Lung microvascular endothelial cell (primary cell): ENCODE results near the gene KCNC3. TPM values are rescaled to one million over a fixed set of nuclear protein-coding genes. Genes with fewer than 3 reads are reported as not detected.

Source experiments
- DNase-seq, 2 donors: peaks; one replicate each; pipeline versions ENCODE4 v3.0.0 to v3.0.0-alpha.2; 2010; ENCODE audit warnings: low read depth in 2 of 2
- total RNA-seq: library from RNA; depleted of rRNA; stranded (reverse); fragments of >200 nt; gene quantifications from 2 replicates; pipeline ENCODE4 v1.2.1, GENCODE V29; 2014

Gene KCNC3
- total RNA-seq, 1 donor from 2014 or later = 0.40 TPM

GRCh38 chr19:50311723-50312635 lies 17.2 kb downstream of the KCNC3 start:
- no peak for DNase-seq

- DNase-seq = no peak
These were observed 18.3 kb downstream of the KCNC3 start for GRCh38 chr19:50310759-50311465.

DNA sequence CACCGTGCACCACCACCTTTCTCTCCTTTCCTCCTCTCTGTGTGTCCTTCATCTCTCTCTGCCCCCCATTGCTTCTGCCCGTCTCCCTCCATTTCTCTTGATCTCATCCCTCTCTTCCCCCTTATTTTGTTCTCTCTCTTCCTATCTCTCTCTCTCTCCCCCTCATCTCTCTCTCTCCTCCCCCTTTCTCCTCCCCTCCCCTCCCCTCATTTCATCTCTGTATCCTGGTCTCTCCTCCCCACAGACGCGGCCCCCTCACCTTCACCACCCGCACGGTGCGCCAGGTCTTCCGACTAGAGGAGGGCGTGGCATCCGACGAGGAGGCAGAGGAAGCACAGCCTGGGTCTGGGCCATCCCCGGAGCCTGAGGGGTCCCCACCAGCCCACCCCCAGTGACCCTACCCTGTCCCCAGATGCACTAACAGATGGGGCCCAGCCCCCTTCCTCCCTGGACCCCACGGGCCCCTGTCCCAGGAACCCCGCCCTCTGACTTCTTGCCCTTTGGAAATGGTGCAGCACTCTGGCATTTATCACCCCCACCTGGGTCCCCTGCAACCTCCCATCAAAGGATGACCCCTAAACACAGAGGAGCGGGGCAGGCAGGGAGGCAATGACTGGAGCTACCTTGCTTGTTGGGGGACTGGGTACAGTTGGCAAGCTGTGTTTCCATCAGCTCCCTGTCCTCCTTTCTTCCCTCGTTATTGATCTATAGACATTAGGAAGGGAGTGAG lies 19.6 kb downstream of the KCNC3 start:
- no peak for DNase-seq

- no peak for DNase-seq
These were observed 20.2 kb downstream of the KCNC3 start for GRCh38 chr19:50308991-50309390.

- no peak for DNase-seq
These were observed 25.6 kb downstream of the KCNC3 start for GRCh38 chr19:50303558-50303957.

DNA sequence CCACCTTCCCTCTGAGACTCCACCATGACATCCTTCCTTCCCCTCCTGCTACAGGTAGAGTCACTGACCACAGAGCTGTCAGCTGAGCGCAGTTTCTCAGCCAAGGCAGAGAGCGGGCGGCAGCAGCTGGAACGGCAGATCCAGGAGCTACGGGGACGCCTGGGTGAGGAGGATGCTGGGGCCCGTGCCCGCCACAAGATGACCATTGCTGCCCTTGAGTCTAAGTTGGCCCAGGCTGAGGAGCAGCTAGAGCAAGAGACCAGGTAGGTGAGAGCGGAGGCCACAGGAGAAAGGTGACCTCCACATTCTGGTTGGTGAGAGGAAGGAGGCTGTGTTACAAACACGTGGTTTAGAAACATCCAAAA lies 27.6 kb downstream of the KCNC3 start:
- no peak for DNase-seq

GRCh38 chr19:50300814-50301606 lies 28.2 kb downstream of the KCNC3 start:
- DNase-seq = peak; percentile 80 to 92

- peak; percentile 37 to 54 for DNase-seq
These were observed 29.1 kb downstream of the KCNC3 start for GRCh38 chr19:50300051-50300450.

DNA sequence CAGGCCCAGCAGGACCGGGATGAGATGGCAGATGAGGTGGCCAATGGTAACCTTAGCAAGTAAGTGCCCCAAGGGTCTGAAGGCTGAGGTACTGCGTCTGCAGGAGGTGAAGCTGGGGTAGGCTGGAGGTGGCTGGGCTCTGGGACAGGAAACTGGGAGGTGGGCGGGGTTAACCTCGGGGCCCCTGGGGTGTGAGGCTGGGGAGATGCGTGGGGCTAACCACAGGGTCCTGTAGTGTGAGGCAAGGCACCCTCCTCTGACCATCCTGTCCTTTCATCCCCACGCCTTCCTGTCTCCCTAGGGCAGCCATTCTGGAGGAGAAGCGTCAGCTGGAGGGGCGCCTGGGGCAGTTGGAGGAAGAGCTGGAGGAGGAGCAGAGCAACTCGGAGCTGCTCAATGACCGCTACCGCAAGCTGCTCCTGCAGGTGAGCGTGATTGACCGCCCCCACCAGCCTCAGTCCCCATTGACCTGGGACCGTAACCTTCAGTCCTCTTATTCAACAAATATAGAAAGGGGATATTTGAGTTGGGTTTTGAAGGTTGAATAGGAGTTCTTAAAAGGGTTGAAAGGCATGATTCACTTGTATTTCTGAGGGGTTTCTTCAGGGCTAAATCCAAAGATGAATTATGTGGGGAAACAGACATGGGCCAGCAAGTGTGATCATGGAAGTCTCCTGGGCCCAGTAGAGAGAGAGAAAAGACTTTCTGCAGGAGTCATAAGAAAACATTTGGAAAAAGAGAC lies 35.7 kb downstream of the KCNC3 start:
- DNase-seq = no peak

GRCh38 chr19:50292216-50292827 lies 36.9 kb downstream of the KCNC3 start:
- no peak for DNase-seq

- no peak for DNase-seq
These were observed 38.4 kb downstream of the KCNC3 start for GRCh38 chr19:50290775-50291174.

DNA sequence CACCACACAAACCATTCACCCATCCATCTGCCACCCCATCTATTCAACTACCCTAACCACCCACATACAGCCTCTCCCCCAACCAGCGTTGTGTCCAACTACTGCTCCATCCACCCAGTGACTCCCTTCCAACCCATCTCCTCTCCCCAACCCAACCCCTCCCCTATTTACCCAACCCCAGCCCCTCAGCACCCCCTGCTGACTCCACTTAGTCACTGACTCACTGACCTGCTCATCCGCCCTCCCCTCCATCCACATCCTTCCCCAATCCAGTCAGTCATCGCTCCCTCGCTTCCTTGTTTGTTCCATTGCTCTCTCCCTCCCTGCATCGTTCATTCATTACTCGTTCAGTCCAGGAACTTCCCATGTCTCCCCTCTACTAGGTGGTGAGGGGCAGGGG lies 39.2 kb downstream of the KCNC3 start:
- DNase-seq = no peak

GRCh38 chr19:50288954-50289353 lies 40.2 kb downstream of the KCNC3 start:
- DNase-seq = no peak

DNA sequence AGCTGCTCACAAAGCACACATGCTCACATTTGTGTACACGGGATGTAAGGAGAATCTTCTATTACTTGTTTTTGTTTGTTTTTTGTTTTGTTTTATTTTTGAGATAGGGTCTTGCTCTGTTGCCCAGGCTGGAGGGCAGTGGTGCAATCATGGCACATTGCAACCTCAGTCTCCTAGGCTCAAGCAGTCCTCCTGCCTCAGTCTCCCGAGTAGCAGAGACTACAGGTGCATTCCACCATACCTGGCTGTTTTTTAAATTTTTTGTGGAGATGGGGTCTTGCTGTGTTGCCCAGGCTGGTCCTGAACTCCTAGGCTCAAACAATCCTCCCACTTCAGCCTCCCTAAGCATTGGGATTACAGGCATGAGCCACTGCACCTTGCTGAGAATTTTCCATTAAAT lies 41.8 kb downstream of the KCNC3 start:
- DNase-seq = no peak

GRCh38 chr19:50286443-50286842 lies 42.7 kb downstream of the KCNC3 start:
- no peak for DNase-seq

DNA sequence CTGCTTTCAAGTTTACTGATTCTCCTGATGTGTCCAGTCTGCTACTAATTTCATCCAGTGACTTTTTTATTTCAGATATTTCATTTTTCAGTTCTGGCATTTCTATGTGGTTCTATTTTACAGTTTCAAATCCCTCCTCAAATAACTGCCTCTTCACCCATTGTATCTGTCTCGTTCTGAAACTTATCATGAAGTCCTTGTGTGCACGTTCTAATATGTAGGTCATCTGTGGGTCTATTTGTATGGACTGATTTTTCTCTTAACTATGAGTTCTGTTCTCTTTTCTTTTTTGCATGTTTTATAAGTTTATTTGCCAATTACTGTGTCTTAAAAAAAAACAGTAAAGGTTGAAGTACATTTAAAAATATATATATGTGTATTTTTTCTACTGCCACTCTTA lies 43.3 kb downstream of the KCNC3 start:
- DNase-seq = no peak

- DNase-seq = no peak
These were observed 47.7 kb downstream of the KCNC3 start for GRCh38 chr19:50281491-50281890.

GRCh38 chr19:50280983-50281382 lies 48.2 kb downstream of the KCNC3 start:
- DNase-seq = no peak

- no peak for DNase-seq
These were observed 49.1 kb downstream of the KCNC3 start for GRCh38 chr19:50280074-50280473.

DNA sequence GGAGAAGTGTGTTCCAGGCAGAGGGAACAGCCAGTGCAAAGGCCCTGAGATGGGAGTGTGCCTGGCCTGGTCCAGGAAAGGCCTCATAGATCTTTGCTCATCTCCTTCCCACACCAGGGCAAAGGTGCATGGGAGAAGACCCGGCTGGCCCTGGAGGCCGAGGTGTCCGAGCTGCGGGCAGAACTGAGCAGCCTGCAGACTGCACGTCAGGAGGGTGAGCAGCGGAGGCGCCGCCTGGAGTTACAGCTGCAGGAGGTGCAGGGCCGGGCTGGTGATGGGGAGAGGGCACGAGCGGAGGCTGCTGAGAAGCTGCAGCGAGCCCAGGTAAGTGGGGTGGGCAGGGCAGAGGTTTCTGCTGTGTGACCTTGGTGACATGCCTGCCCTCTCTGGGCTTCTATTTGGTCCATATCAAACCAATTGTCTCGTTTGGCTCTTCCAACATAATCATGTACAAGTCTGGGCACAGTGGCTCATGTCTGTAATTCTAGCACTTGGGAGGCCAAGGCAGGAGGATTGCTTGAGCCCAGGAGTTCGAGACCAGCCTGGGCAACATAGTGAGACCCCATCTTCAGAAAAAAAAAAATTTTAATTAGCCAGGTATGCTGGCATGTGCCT lies 51.1 kb downstream of the KCNC3 start:
- no peak for DNase-seq
